Right lobe of liver (tissue), 6 donors: ENCODE measurements around the gene SNX32. TPM values are rescaled to one million over a fixed set of nuclear protein-coding genes. Genes with fewer than 3 reads are reported as not detected.

Source experiments
- ATAC-seq, 4 donors: fragments of 200-7000 bp; cut with Tn5 transposase; one replicate each; pipeline ENCODE4 v1.9.1; 2020; ENCODE audit warnings: mild to moderate bottlenecking in 4 of 4, moderate library complexity in 4 of 4
- DNase-seq, 3 donors: peaks; one replicate each; pipeline ENCODE4 v3.0.0-alpha.2; 2020
- H3K27ac ChIP-seq, 3 donors: fragments of 200-600 bp; one replicate each; pipeline ENCODE4 v1.8.0; 2022
- H3K27me3 ChIP-seq, 2 donors: fragments of 200-600 bp; one replicate each; pipeline ENCODE4 v1.8.0; 2022
- H3K36me3 ChIP-seq, 4 donors: fragments of 200-600 bp; sonication (generic) in 1 of 4; one replicate each; pipeline versions ENCODE4 v1.5.1 to v1.8.0; 2017 to 2022; ENCODE audit warnings: control low read depth in 1 of 4
- H3K4me1 ChIP-seq, 4 donors: fragments of 200-600 bp; sonication (generic) in 1 of 4; one replicate each; pipeline versions ENCODE4 v1.5.1 to v1.8.0; 2017 to 2022; ENCODE audit warnings: control low read depth in 1 of 4
- H3K4me3 ChIP-seq, 3 donors: fragments of 200-600 bp; one replicate each; pipeline ENCODE4 v1.8.0; 2022
- H3K9me3 ChIP-seq, 4 donors: fragments of 200-600 bp; sonication (generic) in 1 of 4; one replicate each; pipeline versions ENCODE4 v1.5.1 to v1.8.0; 2017 to 2022; ENCODE audit warnings: control low read depth in 1 of 4
- POLR2A ChIP-seq: fragments of 450-650 bp; IDR thresholded peaks from one replicate; pipeline ENCODE4 v1.6.1; 2017; ENCODE audit warnings: antibody characterized with exemption, mild to moderate bottlenecking
- WGBS: methylation state at CpG from one replicate; pipeline ENCODE4 v1.1.6; 2018; ENCODE audit warnings: low coverage, low lambda C conversion rate; ENCODE audit not compliant: insufficient coverage; ENCODE audit errors: missing lambda C conversion rate; 5-methylcytosine and 5-hydroxymethylcytosine counted together
- intact Hi-C, 2 donors: fragments of 100-400 bp; cut with DNase I; formaldehyde crosslinking; loops; one replicate each; pipeline versions ENCODE4 v1.11.2 to v1.14.1; 2022
- total RNA-seq, 6 experiments: library from RNA; depleted of rRNA in 2 of 6; stranded (reverse); fragments of >200 nt in 2 of 6; fragmentation: NEBNext Ultra II Directional in 3 of 6; extraction: Animal tissue kit (Norgen Biotek cat#: 25700) in 3 of 6; gene quantifications; one replicate each; pipeline versions ENCODE4 v1.1.0 to v1.2.4, GENCODE V29; 2016 to 2023
- TF ChIP-seq, protein P1 (sequence below), 4 donors: fragments of 200-600 bp in 3 of 4; fragments of 450-650 bp in 1 of 4; IDR thresholded peaks; one replicate each; pipeline versions ENCODE4 v1.5.1 to v1.8.0; 2016 to 2022; ENCODE audit warnings: antibody characterized with exemption in 4 of 4, mild to moderate bottlenecking in 2 of 4
- donor health status: DM: no; HTN: yes; CAD: no.
- donor health status: DM: no; HTN: no; CAD: no.
- donor health status: DM: no; HTN: no; CAD: no.
- donor health status: DM: no; HTN: yes; CAD: no.
- donor health status: DM: no; HTN: yes; CAD: no.

Gene SNX32
- total RNA-seq, 6 experiments from 2014 or later = 0.16 to 0.37 (median 0.31) TPM; not detected in 3

DNA sequence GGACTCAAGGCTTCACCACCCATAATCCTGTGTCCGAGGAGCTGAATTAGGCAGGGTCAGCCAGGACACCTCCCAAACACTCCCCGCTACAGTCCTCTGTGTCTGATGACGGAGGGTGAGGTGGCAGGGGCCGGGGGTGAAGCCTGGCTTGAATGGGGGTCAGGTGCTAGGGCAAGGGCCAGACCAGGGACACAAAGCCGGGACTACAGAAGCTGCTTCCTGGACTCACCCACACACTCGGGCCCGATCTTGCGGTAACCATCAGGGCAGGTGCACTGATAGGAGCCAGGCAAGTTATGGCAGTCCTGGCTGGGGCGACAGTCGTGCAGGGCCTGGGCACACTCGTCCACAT is 36.5 kb downstream of the SNX32 start:
- Histone ChIP-seq H3K9me3 (no peaks in the 10 kb centered on the region), H3K4me1 (peaks cover 0 to 9% (median 0%) of the 10 kb centered on the region in 4 donors), H3K4me3 (no peak overlapping the region), H3K27me3 (no peaks in the 10 kb centered on the region), H3K27ac (no peak overlapping the region), H3K36me3 (peaks cover 0 to 4% (median 2%) of the 10 kb centered on the region in 4 donors)
- ATAC-seq (no peak), DNase-seq (peak in 1 of 3 donors; percentile 52)
- intact Hi-C loops = no loop called here
- no peak for TF ChIP-seq POLR2A
- TF ChIP-seq, protein P1, sequence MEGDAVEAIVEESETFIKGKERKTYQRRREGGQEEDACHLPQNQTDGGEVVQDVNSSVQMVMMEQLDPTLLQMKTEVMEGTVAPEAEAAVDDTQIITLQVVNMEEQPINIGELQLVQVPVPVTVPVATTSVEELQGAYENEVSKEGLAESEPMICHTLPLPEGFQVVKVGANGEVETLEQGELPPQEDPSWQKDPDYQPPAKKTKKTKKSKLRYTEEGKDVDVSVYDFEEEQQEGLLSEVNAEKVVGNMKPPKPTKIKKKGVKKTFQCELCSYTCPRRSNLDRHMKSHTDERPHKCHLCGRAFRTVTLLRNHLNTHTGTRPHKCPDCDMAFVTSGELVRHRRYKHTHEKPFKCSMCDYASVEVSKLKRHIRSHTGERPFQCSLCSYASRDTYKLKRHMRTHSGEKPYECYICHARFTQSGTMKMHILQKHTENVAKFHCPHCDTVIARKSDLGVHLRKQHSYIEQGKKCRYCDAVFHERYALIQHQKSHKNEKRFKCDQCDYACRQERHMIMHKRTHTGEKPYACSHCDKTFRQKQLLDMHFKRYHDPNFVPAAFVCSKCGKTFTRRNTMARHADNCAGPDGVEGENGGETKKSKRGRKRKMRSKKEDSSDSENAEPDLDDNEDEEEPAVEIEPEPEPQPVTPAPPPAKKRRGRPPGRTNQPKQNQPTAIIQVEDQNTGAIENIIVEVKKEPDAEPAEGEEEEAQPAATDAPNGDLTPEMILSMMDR (IDR thresholded peaks at IDR 0.05) = no peak
- no CpG with 5 or more reads among the region's 11 CpGs for WGBS

DNA sequence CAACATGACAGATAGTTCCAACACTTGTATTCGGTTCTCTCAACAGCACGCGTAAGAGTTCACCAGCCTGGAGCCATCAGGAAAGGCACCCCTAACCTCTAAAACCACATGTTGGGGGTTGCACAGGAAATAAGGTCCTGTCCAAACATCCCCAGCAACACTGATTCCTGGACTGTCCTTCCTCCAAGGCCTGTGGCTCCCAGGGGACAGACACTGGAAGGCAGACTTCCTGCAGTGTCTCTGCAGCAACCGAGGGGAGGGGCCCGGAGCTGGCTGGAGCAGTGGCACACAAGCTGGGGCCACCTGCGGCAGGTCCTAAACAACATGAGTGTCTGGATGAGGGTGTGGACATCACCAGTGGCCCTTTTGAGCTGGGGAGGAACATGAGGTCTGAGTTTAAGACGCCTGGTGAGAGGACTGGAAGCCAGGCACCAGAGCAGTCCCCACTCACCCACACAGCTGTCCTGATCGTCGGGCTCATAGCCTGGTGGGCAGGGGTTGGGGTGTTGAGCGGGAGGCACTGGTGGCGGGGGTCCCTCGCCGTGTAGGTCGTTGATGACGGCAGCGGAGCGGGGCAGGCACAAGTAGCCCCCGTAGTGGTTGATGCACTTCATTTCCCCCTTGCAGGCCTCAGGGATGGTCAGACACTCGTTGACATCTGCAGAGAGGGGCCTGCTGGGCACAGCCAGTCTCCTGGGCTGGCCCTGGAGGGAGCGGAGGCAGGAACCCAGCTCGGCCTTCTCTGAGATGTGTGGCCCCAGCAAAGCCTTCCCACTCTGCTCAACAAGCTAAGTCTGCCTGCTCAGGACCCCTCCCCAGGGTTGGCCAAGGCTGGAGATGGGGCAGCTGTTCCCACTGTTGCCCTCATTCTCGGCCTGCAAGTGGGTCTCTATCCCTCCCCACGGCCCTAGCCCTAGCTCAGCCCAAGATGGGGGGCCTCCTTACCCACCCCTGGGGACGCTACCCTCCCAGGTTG is 37.2 kb downstream of the SNX32 start:
- WGBS = 55% methylated on average over 7 of the region's 24 CpGs
- no peak for TF ChIP-seq POLR2A
- TF ChIP-seq, protein P1 (IDR thresholded peaks at IDR 0.05) = no peak
- Histone ChIP-seq H3K4me3 (no peak overlapping the region), H3K36me3 (peaks cover 0 to 3% (median 1%) of the 10 kb centered on the region in 4 donors), H3K9me3 (no peaks in the 10 kb centered on the region), H3K27ac (peak overlapping the region; percentile 52 to 88 (median 69)), H3K4me1 (peaks cover 0 to 9% (median 0%) of the 10 kb centered on the region in 4 donors), H3K27me3 (no peaks in the 10 kb centered on the region)
- intact Hi-C loops = no loop called here
- DNase-seq (peak in 1 of 3 donors; percentile 52), ATAC-seq (peak in 1 of 4 donors; percentile 3)

DNA sequence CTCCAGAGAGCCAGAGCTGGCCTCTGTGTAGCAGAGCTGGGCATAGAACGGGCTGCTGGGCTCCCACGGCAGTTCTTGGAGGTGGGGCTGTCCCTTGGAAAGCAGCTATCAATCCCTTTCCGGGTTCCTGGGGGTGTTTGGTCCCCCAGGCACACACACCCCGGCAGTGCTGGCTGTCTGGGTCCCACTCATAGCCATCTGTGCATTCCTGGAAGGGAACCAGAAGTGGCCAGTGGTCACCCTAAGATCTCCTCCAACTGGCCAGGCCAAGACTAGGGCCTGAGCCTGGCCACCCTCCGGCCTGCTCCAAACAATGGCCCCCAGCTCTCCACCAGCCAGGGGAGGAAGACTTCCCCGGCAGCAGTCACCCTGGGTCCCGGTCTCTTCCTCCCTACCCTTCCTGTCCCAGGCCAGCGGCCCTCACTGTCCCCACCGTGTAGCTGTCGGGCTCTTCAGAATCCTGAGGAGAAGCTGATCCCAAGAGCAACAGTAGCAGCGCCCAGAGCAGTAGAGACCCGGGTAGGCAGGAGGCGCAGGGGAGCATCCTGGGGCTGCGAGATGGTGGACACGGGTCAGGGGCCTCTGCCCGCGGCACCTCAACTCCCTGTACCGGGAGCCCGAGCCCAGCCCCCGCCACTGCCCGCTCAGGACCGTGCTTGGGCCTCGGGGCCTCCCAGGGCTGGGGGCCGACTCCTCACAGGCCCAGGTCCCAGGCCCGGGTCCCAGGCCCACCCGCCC is 38.2 kb downstream of the SNX32 start:
- H3K4me1 ChIP-seq = peaks cover 0 to 9% (median 0%) of the 10 kb centered on the region in 4 donors
- intact Hi-C loops = no loop called here
- peak overlapping the region; percentile 27 to 55 (median 45) for H3K4me3 ChIP-seq
- no peaks in the 10 kb centered on the region for H3K27me3 ChIP-seq
- ATAC-seq (peak in 1 of 4 donors; percentile 10), DNase-seq (peak in 1 of 3 donors; percentile 56)
- peak overlapping the region; percentile 52 to 88 (median 69) for H3K27ac ChIP-seq
- no peaks in the 10 kb centered on the region for H3K36me3 ChIP-seq
- no peaks in the 10 kb centered on the region for H3K9me3 ChIP-seq
- WGBS = 83% methylated on average over 2 of the region's 26 CpGs
- TF ChIP-seq POLR2A = no peak
- TF ChIP-seq, protein P1 (IDR thresholded peaks at IDR 0.05) = no peak

DNA sequence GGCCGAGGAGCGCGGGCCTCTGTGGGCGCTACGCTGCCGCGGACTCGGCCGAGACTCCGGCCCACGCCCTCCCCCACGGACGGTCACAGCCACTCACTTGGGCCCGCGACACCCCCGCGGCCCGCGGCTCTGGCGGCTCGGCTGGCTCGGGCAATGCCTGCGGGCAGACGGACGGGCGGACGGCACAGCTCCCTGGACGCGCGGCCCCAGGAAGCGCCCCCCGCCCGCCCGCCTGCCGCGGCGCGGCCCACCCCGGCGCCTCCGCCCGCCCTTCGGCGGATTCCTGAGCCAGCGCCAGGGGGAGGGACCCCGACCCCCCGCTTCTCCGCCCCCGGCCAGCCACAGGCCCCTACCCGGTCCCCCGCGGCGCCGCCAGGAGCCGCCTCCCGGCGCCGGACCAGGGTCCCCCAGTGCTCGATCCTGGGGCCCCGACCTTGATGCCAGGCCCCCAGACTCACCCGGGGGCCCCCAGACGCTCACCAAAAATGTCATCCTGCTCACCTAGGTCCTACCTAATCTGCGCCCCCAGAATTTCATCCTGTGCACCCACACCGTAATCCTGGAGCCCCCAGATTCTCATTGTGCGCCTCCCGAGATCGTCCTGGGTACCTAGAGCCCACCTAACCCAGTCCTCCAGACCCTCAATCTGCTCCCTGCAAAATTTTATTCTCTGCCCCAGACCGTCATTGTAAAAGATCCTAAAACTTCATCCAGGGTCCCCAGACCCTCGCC is 39.0 kb downstream of the SNX32 start, which contains the start of gene EFEMP2:
TSS of gene EFEMP2 (minus strand) at position 215 of the 732 bp plus-strand sequence. CDS start 446 bp downstream, outside the sequence.
- peak within 1 kb of the TSS; percentile 27 to 55 (median 45) for H3K4me3 ChIP-seq
- intact Hi-C loops = no loop called here
- H3K27me3 ChIP-seq = no peaks in the 10 kb centered on the region
- peaks cover 0 to 9% (median 0%) of the 10 kb centered on the region in 4 donors for H3K4me1 ChIP-seq
- 10% methylated on average over 7 of the region's 69 CpGs for whole genome bisulfite sequencing
- ATAC-seq (no peak), DNase-seq (no peak)
- no peak for TF ChIP-seq POLR2A
- TF ChIP-seq, protein P1 (IDR thresholded peaks at IDR 0.05) = no peak
- H3K36me3 ChIP-seq = no peaks in the 10 kb centered on the region
- H3K9me3 ChIP-seq = no peaks in the 10 kb centered on the region
- H3K27ac ChIP-seq = peak within 1 kb of the TSS; percentile 56 to 88 (median 69)
